Osteoblast (primary cell): ENCODE measurements around the gene SPDYC. TPM values are rescaled to one million over a fixed set of nuclear protein-coding genes. Genes with fewer than 3 reads are reported as not detected.

Experiments used
- DNase-seq: peaks from one replicate; pipeline ENCODE4 v3.0.0; 2011; ENCODE audit warnings: low spot score, mixed read lengths; ENCODE audit not compliant: insufficient read length; ENCODE audit errors: missing footprints
- H2AFZ ChIP-seq: 2 replicates; pipeline ENCODE4 v1.6.0; 2011; ENCODE audit warnings: mild to moderate bottlenecking, low read length
- H3K27ac ChIP-seq: 2 replicates; pipeline ENCODE4 v1.5.1; 2011; ENCODE audit warnings: mild to moderate bottlenecking, low read depth, low read length, moderate library complexity
- H3K27me3 ChIP-seq: 2 replicates; pipeline ENCODE4 v1.6.0; 2012; ENCODE audit warnings: mild to moderate bottlenecking, control low read depth, inconsistent platforms, low read length, moderate library complexity; ENCODE audit not compliant: insufficient read depth
- H3K36me3 ChIP-seq: 2 replicates; pipeline ENCODE4 v1.5.1; 2011; ENCODE audit warnings: mild to moderate bottlenecking, low read length, control low read depth, moderate library complexity; ENCODE audit not compliant: insufficient read depth
- H3K4me1 ChIP-seq: 2 replicates; pipeline ENCODE4 v1.5.1; 2011; ENCODE audit warnings: mild to moderate bottlenecking, low read length, control low read depth, moderate library complexity; ENCODE audit not compliant: insufficient read depth
- H3K4me2 ChIP-seq: 2 replicates; pipeline ENCODE4 v1.6.0; 2011; ENCODE audit warnings: mild to moderate bottlenecking, low read length; ENCODE audit not compliant: insufficient read depth
- H3K4me3 ChIP-seq: fragments of 200-600 bp; sonication (generic); 3 replicates; pipeline ENCODE4 v1.5.1; 2012; ENCODE audit warnings: mild to moderate bottlenecking, low read length, inconsistent platforms; ENCODE audit not compliant: insufficient read depth
- H3K79me2 ChIP-seq: 2 replicates; pipeline ENCODE4 v1.6.0; 2012; ENCODE audit warnings: mild to moderate bottlenecking, low read length, control low read depth, inconsistent platforms; ENCODE audit not compliant: insufficient read depth
- H3K9me3 ChIP-seq: 2 replicates; pipeline ENCODE4 v1.5.1; 2011; ENCODE audit warnings: low read depth, low read length, control low read depth
- H4K20me1 ChIP-seq: 2 replicates; pipeline ENCODE4 v1.6.0; 2012; ENCODE audit warnings: mild to moderate bottlenecking, low read length, control low read depth; ENCODE audit not compliant: insufficient read depth
- CTCF ChIP-seq: IDR thresholded peaks from 2 replicates; pipeline ENCODE4 v1.5.1; 2011; ENCODE audit warnings: mild to moderate bottlenecking, low read depth, low read length, moderate library complexity; ENCODE audit errors: extremely low read depth
- total RNA-seq: library from RNA; depleted of rRNA; stranded (reverse); fragments of >200 nt; gene quantifications from 2 replicates; pipeline ENCODE4 v1.2.3, GENCODE V29; 2012

Gene SPDYC
- total RNA-seq, 1 donor: not detected

DNA sequence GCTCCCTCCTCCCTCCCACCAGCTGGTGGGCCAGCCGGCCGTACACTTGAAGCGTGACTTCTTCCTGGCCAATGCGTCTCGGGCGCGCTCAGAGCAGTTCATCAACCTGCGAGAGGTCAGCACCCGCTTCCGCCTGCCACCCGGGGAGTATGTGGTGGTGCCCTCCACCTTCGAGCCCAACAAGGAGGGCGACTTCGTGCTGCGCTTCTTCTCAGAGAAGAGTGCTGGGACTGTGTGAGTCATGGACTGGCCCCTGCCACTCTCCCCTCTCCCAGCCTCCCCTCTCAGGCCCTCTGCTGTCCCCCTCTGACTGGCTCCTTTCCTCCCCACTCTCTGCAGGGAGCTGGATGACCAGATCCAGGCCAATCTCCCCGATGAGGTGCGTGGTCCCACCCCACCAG is 36.4 kb downstream of the SPDYC start:
- Histone ChIP-seq H3K36me3 (peaks cover 41% of the 10 kb centered on the region), H3K4me2 (no peak overlapping the region), H3K79me2 (no peaks in the 10 kb centered on the region), H3K27me3 (no peaks in the 10 kb centered on the region), H3K9me3 (no peaks in the 10 kb centered on the region), H4K20me1 (no peaks in the 10 kb centered on the region), H3K4me3 (no peak overlapping the region), H2AFZ (no peak overlapping the region), H3K27ac (no peak overlapping the region), H3K4me1 (no peaks in the 10 kb centered on the region)
- no peak for DNase-seq
- TF ChIP-seq CTCF: no peak

DNA sequence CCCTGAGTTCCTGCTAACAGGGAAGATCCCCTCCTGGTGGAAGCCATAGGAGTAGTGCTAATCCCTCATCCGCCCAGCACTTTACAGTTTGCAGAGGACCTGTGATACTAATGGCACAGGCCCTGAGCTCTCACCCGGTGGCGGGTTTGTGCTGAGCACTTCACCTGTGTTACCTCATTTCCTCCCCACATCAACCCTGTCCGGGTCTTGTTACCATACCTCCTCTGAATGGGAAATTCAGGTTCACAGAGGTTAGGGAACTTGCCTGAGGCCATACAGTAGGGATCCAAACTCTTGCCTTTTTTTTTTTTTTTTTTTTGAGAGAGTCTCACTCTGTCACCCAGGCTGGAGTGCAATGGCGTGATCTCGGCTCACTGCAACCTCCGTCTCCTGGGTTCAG is 36.9 kb downstream of the SPDYC start:
- DNase-seq: peak; percentile 46
- Histone ChIP-seq H3K36me3 (peaks cover 41% of the 10 kb centered on the region), H3K4me1 (no peaks in the 10 kb centered on the region), H3K27ac (no peak overlapping the region), H4K20me1 (no peaks in the 10 kb centered on the region), H2AFZ (no peak overlapping the region), H3K79me2 (no peaks in the 10 kb centered on the region), H3K9me3 (no peaks in the 10 kb centered on the region), H3K27me3 (no peaks in the 10 kb centered on the region), H3K4me2 (no peak overlapping the region), H3K4me3 (no peak overlapping the region)
- TF ChIP-seq CTCF: no peak

GRCh38 chr11:65207918-65208784 is 38.1 kb downstream of the SPDYC start:
- no peak for TF ChIP-seq CTCF
- no peak overlapping the region for H3K4me2 ChIP-seq

More at GRCh38 chr11:65207918-65208784, 38.1 kb downstream of the SPDYC start:
- no peak overlapping the region for H3K4me3 ChIP-seq
- DNase-seq: peak; percentile 66
- H4K20me1 ChIP-seq: no peaks in the 10 kb centered on the region
- H3K79me2 ChIP-seq: no peaks in the 10 kb centered on the region
- H3K36me3 ChIP-seq: peaks cover 41% of the 10 kb centered on the region
- no peaks in the 10 kb centered on the region for H3K27me3 ChIP-seq
- H3K27ac ChIP-seq: no peak overlapping the region
- no peak overlapping the region for H2AFZ ChIP-seq
- no peaks in the 10 kb centered on the region for H3K9me3 ChIP-seq
- H3K4me1 ChIP-seq: no peaks in the 10 kb centered on the region
